Liver (tissue), 9 donors: ENCODE data around the gene VAC14. TPM values are rescaled to one million over a fixed set of nuclear protein-coding genes. Genes with fewer than 3 reads are reported as not detected.

Experiments
- DNase-seq: peaks from one replicate; pipeline ENCODE4 v3.0.0-alpha.2; 2017; ENCODE audit warnings: low spot score
- H3K27ac ChIP-seq, 2 donors: one replicate each; pipeline ENCODE4 v1.7.0; 2013; ENCODE audit warnings: inconsistent platforms in 2 of 2, low read length in 2 of 2, control low read depth in 1 of 2, low read depth in 1 of 2, mild to moderate bottlenecking in 1 of 2
- H3K27me3 ChIP-seq, 4 donors: one replicate each; pipeline versions ENCODE4 v1.6.1 to v1.7.0; 2013; ENCODE audit warnings: low read length in 3 of 4, inconsistent platforms in 1 of 4, mild to moderate bottlenecking in 1 of 4, moderate library complexity in 1 of 4; ENCODE audit not compliant: control insufficient read depth in 4 of 4, insufficient read depth in 4 of 4
- H3K36me3 ChIP-seq, 4 donors: one replicate each; pipeline versions ENCODE4 v1.6.1 to v1.7.0; 2013; ENCODE audit warnings: low read length in 3 of 4, mild to moderate bottlenecking in 3 of 4, low read depth in 1 of 4, moderate library complexity in 1 of 4; ENCODE audit not compliant: control insufficient read depth in 4 of 4, insufficient read depth in 3 of 4
- H3K4me1 ChIP-seq, 4 donors: one replicate each; pipeline versions ENCODE4 v1.6.1 to v1.7.0; 2013; ENCODE audit warnings: low read length in 3 of 4, mild to moderate bottlenecking in 3 of 4, moderate library complexity in 1 of 4; ENCODE audit not compliant: control insufficient read depth in 4 of 4, insufficient read depth in 4 of 4
- H3K4me3 ChIP-seq, 3 donors: one replicate each; pipeline versions ENCODE4 v1.6.1 to v1.7.0; 2013; ENCODE audit warnings: low read length in 3 of 3, control low read depth in 1 of 3, low read depth in 1 of 3, mild to moderate bottlenecking in 1 of 3
- H3K9ac ChIP-seq, 2 donors: one replicate each; pipeline ENCODE4 v1.7.0; 2013; ENCODE audit warnings: low read length in 2 of 2, mild to moderate bottlenecking in 2 of 2, moderate library complexity in 2 of 2, control low read depth in 1 of 2, low read depth in 1 of 2
- H3K9me3 ChIP-seq, 4 donors: one replicate each; pipeline versions ENCODE4 v1.6.1 to v1.7.0; 2013; ENCODE audit warnings: low read length in 3 of 4; ENCODE audit not compliant: control insufficient read depth in 4 of 4
- ATF3 ChIP-seq: IDR thresholded peaks from 2 replicates; pipeline ENCODE4 v1.6.1; 2016; ENCODE audit warnings: antibody characterized with exemption
- FOXA1 ChIP-seq: IDR thresholded peaks from 2 replicates; pipeline ENCODE4 v1.6.1; 2016; ENCODE audit warnings: antibody characterized with exemption
- FOXA2 ChIP-seq: IDR thresholded peaks from 2 replicates; pipeline ENCODE4 v1.6.1; 2016; ENCODE audit warnings: antibody characterized with exemption
- HNF4A ChIP-seq, 2 donors: conservative IDR thresholded peaks; 2 replicates each; pipeline ENCODE4 v1.6.1; 2016; ENCODE audit warnings: antibody characterized with exemption in 2 of 2, mild to moderate bottlenecking in 2 of 2
- NR2F2 ChIP-seq: IDR thresholded peaks from 2 replicates; pipeline ENCODE4 v1.6.1; 2016; ENCODE audit warnings: antibody characterized with exemption
- RAD21 ChIP-seq, 2 donors: IDR thresholded peaks; 2 replicates each; pipeline ENCODE4 v1.6.1; 2016; ENCODE audit warnings: antibody characterized with exemption in 2 of 2, mild to moderate bottlenecking in 2 of 2
- REST ChIP-seq: IDR thresholded peaks from 2 replicates; pipeline ENCODE4 v1.6.1; 2016; ENCODE audit warnings: antibody characterized with exemption, mild to moderate bottlenecking
- TAF1 ChIP-seq: conservative IDR thresholded peaks from 2 replicates; pipeline ENCODE4 v1.6.1; 2016; ENCODE audit warnings: antibody characterized with exemption, mild to moderate bottlenecking
- YY1 ChIP-seq: IDR thresholded peaks from 2 replicates; pipeline ENCODE4 v1.6.1; 2016; ENCODE audit warnings: antibody characterized with exemption, mild to moderate bottlenecking
- WGBS: extraction: QIAGEN DNeasy Blood & Tissue Kit; methylation state at CpG from one replicate; pipeline ENCODE4 v1.1.7; 2013; 5-methylcytosine and 5-hydroxymethylcytosine counted together
- polyA plus RNA-seq, 2 donors: library from polyadenylated mRNA; stranded (reverse) in 1 of 2; unstranded in 1 of 2; fragments of 200-250 nt in 1 of 2; fragments of >200 nt in 1 of 2; fragmentation: Nextera tagmentation in 1 of 2; extraction: Ambion mirVana in 1 of 2; gene quantifications; one replicate each; pipeline versions ENCODE4 v1.2.1 to v1.2.3, GENCODE V29; 2013 to 2015
- total RNA-seq, 2 donors: library from RNA; depleted of rRNA; stranded (reverse); fragments of >200 nt; gene quantifications; one replicate each; pipeline ENCODE4 v1.2.3, GENCODE V29; 2014
- donor health status: healthy.
- donor health status: healthy.
- donor health status: healthy.
- donor health status: healthy.
- donor health status: healthy.

The VAC14 gene
- total and polyA plus RNA-seq, 4 donors: 16.7 to 29.8 (median 20.5) TPM

GRCh38 chr16:70682239-70683145 lies 118.5 kb downstream of the VAC14 start (continued):
- no peak for TF ChIP-seq REST
- peak; percentile 16 for TF ChIP-seq FOXA2
- peak; percentile 18 for TF ChIP-seq NR2F2

GRCh38 chr16:70681382-70682238 lies 119.3 kb downstream of the VAC14 start:
- Histone ChIP-seq H3K27me3 (no peaks in the 10 kb centered on the region), H3K36me3 (peaks cover 4 to 30% (median 22%) of the 10 kb centered on the region in 4 donors), H3K4me1 (peaks cover 16 to 48% (median 33%) of the 10 kb centered on the region in 4 donors), H3K4me3 (peak overlapping the region; percentile 8 to 90 (median 27)), H3K27ac (peak overlapping the region; percentile 94 to 95), H3K9me3 (no peaks in the 10 kb centered on the region), H3K9ac (peak overlapping the region; percentile 68 to 92)
- whole genome bisulfite sequencing: 32% methylated on average over 13 of the region's 13 CpGs
- peak; percentile 52 for DNase-seq
- no peak for TF ChIP-seq YY1
- no peak for TF ChIP-seq FOXA1
- TF ChIP-seq RAD21 (IDR thresholded peaks at IDR 0.05): peak in 1 of 2 donors; percentile 21
- peak in 1 of 2 donors; percentile 43 for TF ChIP-seq HNF4A (conservative IDR thresholded peaks at IDR 0.05)

GRCh38 chr16:70680495-70681381 lies 120.2 kb downstream of the VAC14 start:
- no peak for DNase-seq
- Histone ChIP-seq H3K9ac (peak overlapping the region in 1 of 2 donors; percentile 68), H3K36me3 (peaks cover 12 to 38% (median 26%) of the 10 kb centered on the region in 4 donors), H3K4me1 (peaks cover 13 to 42% (median 32%) of the 10 kb centered on the region in 4 donors), H3K27ac (peak overlapping the region; percentile 94 to 95), H3K9me3 (no peaks in the 10 kb centered on the region), H3K4me3 (no peak overlapping the region), H3K27me3 (no peaks in the 10 kb centered on the region)
- no peak for TF ChIP-seq TAF1
- TF ChIP-seq NR2F2: peak; percentile 38
- TF ChIP-seq ATF3: no peak
- no peak for TF ChIP-seq HNF4A (conservative IDR thresholded peaks at IDR 0.05)
- no peak for TF ChIP-seq FOXA2
- 55% methylated on average over 18 of the region's 18 CpGs for WGBS
